ENCODE results near the gene AP2A1.

GRCh38 chr19:49805822-49806619, 39.2 kb downstream of the AP2A1 start:
- no peak for TF ChIP-seq CTCF (IDR thresholded peaks at IDR 0.05)
- TF ChIP-seq POLR2A (IDR thresholded peaks at IDR 0.05) = no peak

All from right lobe of liver (tissue), 4 donors.